CD4-positive, alpha-beta T cell treated with Interleukin-2 at 100 ng/mL for 4 hours (primary cell): ENCODE measurements around the gene SMIM14.
A peak's percentile ranks its signal among the peaks of the same experiment; 100 is the strongest.
"Not testable (repeated sequence)": the region's sequence is repeated elsewhere in the genome, so short reads cannot be mapped to it uniquely, and the experiment has no call there.

Source experiments
- DNase-seq: peaks from one replicate; pipeline ENCODE4 v3.0.0-alpha.2; 2020; ENCODE audit warnings: low spot score

The SMIM14 gene

DNA sequence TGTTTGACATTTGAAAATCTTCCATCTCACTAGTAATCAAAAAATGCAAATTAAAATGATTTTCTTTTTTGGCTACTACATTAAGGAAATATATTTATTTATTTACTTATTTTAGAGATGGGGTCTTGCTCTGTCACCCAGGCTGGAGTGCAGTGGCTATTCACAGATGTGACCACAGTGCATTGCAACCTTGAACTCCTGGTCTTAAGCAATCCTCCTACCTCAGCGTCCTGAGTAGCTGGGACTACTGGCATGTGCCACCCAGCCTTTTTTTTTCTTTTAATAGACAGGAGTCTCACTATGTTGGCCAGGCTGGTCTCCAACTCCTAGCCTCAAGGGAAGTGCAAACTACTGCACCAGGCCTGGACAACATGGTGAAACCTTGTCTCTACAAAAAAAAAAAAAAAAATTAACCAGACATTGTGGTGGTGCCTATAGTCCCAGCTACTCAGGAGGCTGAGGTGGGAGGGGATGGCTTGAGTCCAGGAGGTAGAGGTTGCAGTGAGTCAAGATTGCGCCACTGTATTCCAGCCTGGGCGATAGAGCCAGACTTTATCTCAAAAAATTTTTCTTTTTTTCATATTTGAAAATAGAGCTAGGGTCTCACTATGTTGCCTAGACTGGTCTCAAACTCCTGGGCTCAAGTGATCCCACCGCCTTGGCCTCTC, 4.4 kb upstream of the SMIM14 start:
- DNase-seq, result no peak

DNA sequence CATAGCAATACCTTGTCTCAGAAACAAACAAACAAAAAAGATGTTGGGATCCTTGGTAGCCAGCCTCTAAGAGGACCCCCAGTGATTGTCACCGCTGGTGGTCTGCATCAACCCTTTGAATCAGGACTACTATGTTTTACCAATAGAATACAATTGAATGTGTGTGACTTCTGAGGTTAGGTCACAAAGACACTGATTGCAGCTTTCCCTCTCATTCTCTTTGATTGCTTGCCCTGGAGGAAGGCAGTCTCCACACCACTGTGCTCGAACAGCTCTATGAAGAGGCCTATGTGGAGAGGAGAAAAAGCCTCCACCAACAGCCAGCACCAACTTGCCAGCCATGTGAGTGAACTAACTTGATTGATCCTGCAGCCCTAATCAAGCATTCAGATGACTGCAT, 2.8 kb upstream of the SMIM14 start:
- DNase-seq, result no peak

DNA sequence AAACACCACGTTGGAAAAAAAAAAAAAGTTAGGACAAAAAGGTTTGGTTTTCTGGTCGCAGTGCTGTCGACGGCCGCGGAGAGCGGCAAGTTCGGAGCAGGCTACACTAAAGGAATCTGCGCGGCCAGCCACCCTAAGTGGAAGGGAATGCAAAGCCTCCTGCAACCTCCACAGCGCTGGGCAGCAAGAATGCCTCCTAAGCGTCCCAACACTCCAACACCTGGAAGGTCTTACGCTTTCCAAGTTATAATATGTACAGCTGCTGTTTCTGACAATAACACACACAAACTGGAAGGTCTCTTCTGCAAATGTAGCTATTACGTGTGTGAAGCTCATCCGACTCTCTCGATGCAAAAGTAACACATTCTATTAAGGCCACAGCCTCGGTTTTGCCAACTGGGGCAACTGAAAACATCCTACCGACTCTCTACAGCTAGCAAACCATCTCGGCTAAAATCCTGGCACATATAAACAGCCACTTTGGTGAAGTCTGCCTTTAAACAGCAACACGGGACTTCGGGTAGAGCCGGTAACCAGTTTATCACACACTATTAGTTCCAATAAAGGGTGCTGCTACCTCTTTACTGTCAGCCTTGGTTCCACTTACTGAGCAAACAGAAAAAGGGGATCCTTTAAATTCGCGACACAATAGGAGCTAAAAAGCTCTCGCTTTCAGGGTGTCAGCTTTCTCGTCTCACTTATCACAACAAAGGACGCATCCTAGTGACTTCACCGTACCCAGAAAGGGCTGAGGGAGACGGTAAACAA, 895 bp downstream of the SMIM14 start:
- DNase-seq, result peak; percentile 29

- DNase-seq, result no peak
Measured at GRCh38 chr4:39637221-39637585, 1.5 kb downstream of the SMIM14 start.

DNA sequence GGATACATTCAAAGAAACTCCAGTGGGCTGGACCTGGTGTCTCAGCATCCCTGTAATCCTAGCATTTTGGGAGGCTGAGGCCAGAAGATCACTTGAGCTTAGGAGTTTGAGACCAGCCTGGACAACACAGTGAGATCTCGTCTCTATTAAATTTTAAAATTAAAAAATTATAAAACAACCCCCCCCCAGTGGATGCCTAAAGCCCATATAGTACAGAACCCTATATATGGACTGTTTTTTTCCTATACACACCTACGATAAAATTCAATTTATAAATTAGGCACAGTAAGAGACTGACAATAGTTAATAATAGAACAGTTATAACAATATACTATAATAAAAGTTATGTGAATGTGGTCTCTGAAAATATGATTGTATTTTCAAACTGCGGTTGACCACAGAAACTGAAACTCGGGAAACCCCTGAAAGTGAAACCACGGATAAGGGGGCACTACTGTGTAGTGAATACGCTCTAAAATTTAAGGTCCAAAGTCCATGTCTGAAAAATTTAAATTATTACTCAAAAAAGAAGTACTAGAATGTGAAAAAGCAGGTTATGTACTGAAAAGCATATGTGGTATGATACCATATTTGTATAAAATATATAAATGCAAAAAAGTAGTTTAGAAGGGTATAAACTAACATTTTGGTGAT, 2.0 kb downstream of the SMIM14 start:
- DNase-seq, result peak; percentile 42

DNA sequence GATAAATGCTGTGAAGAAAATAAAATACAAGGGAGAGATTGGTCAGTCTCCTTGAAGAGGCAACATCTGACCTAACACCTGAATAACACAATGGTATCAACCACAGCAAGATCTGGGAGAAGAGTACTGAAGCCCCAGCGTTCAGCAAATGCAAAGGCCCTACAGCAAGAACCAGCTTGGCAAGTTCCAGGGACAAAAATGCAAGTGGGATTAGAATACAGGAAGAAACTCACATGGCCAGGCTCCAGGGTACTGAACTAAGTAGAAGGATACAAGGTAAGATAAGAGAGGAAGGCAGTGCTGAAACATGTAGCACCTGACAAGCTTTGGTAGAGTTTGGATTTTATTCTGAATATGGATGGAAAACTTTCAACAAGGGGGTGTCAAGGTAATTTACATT, 3.6 kb downstream of the SMIM14 start:
- DNase-seq, result no peak

GRCh38 chr4:39631700-39632079, 7.0 kb downstream of the SMIM14 start:
- DNase-seq, result no peak

DNA sequence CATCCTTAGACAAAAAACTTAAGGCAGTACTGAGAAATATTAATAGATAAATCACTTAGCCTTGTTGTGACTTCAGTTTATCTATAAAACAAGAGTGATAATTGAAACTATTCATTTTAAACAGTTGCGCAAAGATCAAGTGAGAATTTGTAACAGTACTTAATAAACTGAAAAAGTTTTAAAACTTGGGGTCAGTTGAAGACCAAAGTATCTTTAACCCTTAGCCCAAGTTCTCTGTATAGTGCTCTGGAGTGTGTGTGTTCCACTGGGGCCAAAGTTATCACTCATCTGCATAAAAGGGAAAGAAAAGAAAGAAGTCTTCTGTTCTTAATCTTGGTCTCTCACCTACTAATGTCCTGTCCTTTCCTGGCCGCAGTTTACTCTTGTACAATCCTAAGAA, 11.3 kb downstream of the SMIM14 start:
- no peak for DNase-seq

- DNase-seq, result no peak
Measured at GRCh38 chr4:39626913-39627312, 11.8 kb downstream of the SMIM14 start.

DNA sequence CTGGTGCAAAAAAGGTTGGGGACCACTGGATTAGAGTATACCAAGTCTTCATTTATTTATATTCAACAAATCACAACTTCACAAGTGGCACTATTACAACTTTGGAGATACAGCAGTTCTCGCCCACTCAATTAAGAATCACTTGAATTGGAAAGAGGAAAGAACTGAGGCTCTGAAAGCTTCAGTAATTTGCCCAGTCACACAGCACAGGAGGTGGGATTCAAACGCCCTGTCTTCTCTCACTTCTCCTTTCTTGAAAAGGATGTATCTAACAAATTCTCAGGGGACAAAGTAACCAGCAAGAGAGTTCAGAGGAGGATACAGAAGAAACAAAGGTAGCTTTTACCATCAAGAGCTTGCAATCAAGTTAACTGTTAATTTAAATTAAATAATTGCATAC, 12.4 kb downstream of the SMIM14 start:
- no peak for DNase-seq

GRCh38 chr4:39621582-39621981, 17.1 kb downstream of the SMIM14 start:
- DNase-seq, result no peak

- no peak for DNase-seq
Measured at GRCh38 chr4:39620551-39621313, 17.9 kb downstream of the SMIM14 start.

DNA sequence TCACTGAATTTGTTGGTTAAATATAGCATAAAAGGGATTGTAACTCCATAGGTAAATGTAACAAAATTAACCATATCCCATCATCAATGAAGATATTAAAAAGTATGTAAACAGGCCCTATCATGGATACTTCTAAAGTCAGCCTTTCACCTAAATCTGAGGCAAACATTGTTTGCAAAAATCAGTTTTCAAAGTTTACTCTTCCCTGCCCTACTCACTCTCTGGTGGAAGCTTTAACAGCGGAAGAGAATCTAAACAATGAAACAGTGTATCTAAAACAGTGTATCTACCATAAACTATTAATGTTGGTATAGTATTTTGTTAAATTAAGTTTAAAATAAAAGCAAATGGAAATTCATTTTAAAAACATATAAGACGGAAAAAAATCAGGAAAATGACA, 21.1 kb downstream of the SMIM14 start:
- DNase-seq, result no peak

DNA sequence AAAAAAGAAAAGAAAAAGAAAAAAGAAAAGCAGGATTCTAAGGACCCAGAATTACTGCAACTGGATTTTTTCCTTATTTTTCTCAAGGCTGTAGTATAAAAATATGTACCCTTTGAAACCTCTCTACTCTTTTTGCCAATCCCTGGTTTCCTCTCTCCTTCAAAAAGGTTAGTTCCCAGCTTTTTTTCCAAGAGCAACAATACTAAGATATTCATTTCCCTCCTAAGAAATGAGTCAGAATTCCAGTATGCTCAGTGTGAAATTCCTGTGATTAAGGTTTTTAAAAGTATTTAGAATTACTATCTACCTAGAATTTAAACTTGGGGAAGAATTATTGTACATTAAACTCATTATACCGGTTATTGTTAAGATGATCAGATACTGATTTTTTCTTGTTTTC, 22.0 kb downstream of the SMIM14 start:
- no peak for DNase-seq

- not testable (repeated sequence) for DNase-seq
Measured at GRCh38 chr4:39616112-39616511, 22.6 kb downstream of the SMIM14 start.

DNA sequence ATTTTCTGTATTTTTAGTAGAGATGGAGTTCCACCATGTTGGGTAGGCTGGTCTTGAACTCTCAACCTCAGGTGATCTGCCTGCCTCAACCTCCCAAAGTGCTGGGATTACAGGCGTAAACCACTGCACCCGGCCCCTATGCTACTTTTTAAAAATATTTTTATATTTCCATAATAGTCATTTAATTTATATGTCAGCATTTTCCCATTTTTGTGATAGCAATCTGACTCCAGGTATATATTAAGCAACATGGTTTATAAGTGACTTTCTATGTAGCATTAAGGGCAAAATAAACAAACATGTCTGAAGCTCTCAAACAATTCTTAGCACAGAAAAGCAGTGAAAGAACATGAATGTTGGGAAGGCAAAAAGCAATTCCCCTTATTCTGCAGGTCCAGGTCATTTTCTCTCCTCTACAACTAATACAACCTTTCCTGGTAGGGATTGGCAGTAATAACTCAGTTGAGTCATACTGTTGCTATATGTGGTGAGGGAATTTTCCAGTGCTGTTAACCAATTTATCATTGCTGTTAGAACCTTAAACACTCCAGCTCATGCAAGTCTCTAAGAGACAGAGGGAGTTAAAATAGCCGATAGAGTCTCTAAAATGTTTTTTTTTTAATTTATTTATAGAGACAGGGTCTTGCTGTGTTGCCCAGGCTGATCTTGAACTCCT, 24.0 kb downstream of the SMIM14 start:
- DNase-seq, result no peak

GRCh38 chr4:39613093-39613656, 25.5 kb downstream of the SMIM14 start:
- DNase-seq, result no peak

DNA sequence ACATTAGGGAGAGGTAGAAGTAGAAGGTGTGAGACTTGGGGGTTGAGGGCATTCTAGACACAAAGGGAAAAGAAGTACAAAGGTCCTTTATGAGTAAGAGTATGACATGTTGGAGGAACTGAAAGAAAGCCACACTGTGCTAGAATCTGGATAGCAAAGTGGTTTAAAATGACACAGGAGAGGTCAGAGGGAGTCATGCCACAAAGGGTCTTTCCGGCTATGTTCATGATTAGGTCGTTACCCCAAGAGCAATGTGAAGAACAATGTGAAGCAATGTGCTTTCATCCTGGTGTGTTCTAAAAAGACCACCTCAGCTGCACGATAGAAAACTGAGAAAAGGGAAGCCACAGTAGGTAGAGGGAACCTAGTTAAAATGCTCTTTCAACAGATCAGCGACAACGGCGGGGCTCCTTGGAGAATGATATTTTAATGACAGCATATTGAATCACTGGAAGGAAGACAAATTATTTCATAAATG, 29.2 kb downstream of the SMIM14 start:
- no peak for DNase-seq

- no peak for DNase-seq
Measured at GRCh38 chr4:39608451-39608850, 30.2 kb downstream of the SMIM14 start.

DNA sequence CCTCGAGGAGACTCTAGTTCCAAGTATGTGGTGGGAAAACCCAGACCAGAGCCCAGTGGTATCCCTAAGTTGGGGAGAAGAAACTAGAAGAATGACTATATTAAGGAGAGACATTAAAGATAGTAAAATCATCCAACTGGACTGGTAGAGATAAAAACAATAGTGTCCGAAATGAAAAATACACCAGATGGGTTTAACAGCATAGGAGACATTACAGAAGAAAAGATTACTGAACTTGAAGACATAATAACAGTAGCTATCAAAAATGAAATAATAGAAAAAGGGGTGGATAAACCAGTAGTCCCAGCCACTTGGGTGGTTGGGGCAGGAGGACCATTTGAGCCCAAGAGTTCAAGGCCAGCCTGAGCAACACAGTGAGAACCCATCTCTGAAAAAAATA, 31.9 kb downstream of the SMIM14 start:
- no peak for DNase-seq

- no peak for DNase-seq
Measured at GRCh38 chr4:39597695-39598381, 40.8 kb downstream of the SMIM14 start.
